ENCODE data around the gene RSPH1. TPM values are rescaled to one million over a fixed set of nuclear protein-coding genes. Genes with fewer than 3 reads are reported as not detected.

RSPH1 gene
- total RNA-seq, 6 experiments from 2014 or later = not detected

DNA sequence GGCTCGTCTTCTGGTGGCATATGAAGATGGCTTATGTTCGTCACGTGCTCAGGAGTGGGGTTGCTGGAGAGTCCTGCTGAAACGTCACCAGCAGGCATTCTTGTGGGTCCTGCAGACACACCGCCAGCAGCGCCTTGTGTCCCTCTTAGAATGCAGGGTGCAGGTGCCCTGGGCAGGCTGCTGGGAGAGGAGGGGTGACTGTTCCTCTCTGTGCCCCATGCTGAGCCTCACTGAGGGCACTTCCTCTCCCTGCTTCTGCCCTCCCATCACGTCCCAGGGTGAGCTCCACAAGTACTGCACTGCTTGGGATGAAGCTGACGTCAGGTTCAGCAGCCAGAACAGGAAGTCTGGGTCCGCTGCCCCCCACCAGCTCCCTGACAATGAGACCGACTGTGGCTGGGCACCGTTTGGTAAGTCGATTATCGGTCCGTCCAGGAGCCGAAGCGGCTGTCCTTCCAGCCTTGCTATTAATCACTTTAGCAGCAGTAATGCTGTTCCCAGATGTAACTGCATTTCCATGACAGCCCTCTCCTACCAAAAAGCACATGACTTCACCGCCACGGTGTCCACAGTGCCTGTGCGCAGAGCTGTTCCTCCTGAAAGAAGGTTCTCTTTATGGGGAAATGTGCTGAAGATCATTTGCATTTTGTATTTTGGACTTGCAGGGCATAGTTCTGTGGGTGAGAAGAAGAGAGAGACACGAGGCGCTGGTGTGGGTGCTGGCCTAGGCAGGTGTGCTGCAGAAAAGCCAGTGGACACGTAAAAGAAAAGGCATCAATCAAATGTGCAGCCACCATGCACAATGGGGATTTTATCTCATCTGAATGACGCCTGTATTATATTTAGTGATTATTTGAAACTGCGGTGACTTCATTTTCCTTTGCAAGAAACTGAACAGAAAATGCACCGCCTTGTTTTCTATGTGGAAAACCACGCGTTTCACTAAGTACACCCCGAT, 38.7 kb upstream of the RSPH1 start:
- H3K27me3 Mint-ChIP-seq (ENCODE audit: insufficient read depth) = peaks cover 2% of the 10 kb centered on the region
- H3K36me3 Mint-ChIP-seq (ENCODE audit: low read depth) = no peaks in the 10 kb centered on the region
- no peak for DNase-seq
- TF ChIP-seq, protein P1, sequence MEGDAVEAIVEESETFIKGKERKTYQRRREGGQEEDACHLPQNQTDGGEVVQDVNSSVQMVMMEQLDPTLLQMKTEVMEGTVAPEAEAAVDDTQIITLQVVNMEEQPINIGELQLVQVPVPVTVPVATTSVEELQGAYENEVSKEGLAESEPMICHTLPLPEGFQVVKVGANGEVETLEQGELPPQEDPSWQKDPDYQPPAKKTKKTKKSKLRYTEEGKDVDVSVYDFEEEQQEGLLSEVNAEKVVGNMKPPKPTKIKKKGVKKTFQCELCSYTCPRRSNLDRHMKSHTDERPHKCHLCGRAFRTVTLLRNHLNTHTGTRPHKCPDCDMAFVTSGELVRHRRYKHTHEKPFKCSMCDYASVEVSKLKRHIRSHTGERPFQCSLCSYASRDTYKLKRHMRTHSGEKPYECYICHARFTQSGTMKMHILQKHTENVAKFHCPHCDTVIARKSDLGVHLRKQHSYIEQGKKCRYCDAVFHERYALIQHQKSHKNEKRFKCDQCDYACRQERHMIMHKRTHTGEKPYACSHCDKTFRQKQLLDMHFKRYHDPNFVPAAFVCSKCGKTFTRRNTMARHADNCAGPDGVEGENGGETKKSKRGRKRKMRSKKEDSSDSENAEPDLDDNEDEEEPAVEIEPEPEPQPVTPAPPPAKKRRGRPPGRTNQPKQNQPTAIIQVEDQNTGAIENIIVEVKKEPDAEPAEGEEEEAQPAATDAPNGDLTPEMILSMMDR (IDR thresholded peaks at IDR 0.05) = no peak
- no peak overlapping the region for H3K4me3 Mint-ChIP-seq
- no peaks in the 10 kb centered on the region for H3K4me1 Mint-ChIP-seq (ENCODE audit: low read depth)
- no peak overlapping the region for H3K27ac Mint-ChIP-seq
- H3K9me3 Mint-ChIP-seq = peaks cover 8% of the 10 kb centered on the region

DNA sequence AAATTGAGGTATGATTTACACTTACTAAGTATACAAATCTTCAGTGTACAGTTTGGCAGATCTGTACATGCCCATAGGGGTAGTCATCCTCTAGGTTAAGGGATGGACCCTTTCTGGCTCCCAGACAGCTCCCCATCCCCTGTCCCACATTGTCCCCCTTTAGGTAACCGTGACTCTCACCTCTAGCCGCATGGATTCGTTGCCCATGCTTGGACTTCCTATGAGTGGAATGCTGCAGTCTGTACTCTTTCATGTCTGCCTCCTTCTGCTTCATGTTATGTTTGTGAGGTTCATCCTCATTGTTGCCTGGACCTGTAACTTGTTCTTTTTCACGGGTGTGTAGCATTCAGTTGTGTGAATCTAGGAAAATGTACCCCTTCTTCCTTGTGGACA, 37.9 kb upstream of the RSPH1 start:
- Mint-ChIP-seq H3K9me3 (peaks cover 12% of the 10 kb centered on the region), H3K4me3 (no peak overlapping the region), H3K36me3 (ENCODE audit: low read depth) (no peaks in the 10 kb centered on the region), H3K27me3 (ENCODE audit: insufficient read depth) (no peaks in the 10 kb centered on the region; the same call in 1 of the 2 replicates), H3K27ac (no peak overlapping the region), H3K4me1 (ENCODE audit: low read depth) (no peaks in the 10 kb centered on the region)
- DNase-seq = no peak
- TF ChIP-seq, protein P1 (IDR thresholded peaks at IDR 0.05) = no peak

DNA sequence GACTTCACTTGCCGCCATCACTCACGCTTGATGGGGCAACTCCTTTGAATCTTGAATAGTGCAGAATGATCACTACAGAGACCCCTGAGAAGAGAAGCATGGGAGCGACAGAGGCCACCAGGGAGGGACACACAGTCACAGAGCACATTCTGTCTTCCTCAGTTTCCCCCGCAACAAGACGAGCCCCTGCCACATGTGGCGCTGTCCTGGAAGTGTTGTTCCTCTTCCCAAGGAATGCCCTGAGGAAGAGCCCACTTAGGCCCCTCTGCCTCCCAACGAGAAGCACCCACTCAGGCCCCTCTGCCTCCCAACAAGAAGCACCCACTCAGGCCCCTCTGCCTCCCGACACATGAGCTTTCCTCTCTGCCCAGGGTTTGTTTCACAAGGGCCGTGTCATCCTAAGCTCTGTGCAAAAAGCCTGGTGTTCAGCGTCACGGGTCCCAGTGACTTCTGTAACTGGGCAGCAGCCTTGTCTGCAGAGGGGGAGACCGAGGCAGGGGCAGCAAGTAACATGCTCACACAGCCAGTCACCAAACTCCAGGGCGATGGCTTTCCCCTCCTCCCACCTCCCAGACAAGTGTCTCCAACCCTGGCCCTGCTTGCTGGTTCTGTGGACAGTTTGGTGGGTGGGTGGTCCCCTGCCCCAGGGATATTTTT, 37.4 kb upstream of the RSPH1 start:
- no peak overlapping the region for H3K27ac Mint-ChIP-seq
- H3K27me3 Mint-ChIP-seq (ENCODE audit: insufficient read depth) = no peaks in the 10 kb centered on the region; the same call in 1 of the 2 replicates
- no peaks in the 10 kb centered on the region for H3K36me3 Mint-ChIP-seq (ENCODE audit: low read depth)
- no peaks in the 10 kb centered on the region for H3K4me1 Mint-ChIP-seq (ENCODE audit: low read depth)
- peaks cover 12% of the 10 kb centered on the region for H3K9me3 Mint-ChIP-seq
- no peak overlapping the region for H3K4me3 Mint-ChIP-seq
- TF ChIP-seq, protein P1 (IDR thresholded peaks at IDR 0.05) = no peak
- no peak for DNase-seq

DNA sequence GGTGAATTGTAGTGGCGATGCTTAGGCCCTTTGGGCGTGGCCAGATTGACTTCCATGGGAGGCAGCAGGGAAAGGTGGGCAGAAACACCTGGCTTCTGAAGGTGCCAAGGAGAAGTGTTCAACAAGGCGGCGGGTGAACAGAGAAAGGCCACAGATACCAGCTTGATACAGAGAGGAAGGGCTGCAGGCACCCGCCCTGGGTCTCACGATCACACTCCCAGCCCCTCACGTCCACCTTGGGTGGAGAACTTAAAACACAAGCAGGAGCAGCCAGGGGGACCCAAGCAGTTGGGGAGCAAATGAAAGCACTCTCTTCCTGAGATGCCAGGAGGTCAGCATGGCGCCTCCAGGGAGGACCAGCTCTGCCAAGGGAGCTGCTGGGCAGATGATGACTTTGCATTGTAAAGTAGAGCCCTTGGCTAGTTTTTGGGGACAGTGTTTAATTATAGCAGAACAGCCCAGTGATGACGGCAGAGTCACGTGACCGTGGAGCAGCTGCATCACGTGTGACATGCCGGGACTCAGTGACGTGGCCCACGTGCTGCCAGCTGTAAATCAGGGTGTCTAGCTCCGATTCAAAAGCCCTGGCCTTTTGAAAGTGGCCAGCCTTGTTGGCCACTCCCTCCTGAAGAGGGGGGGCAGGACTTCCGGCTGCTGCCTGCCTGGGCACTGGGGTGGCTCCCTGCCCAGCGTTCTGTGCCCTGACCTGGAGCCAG, 36.6 kb upstream of the RSPH1 start:
- Mint-ChIP-seq H3K4me1 (ENCODE audit: low read depth) (no peaks in the 10 kb centered on the region), H3K27me3 (ENCODE audit: insufficient read depth) (peaks cover 3% of the 10 kb centered on the region; the same call in 1 of the 2 replicates), H3K36me3 (ENCODE audit: low read depth) (no peaks in the 10 kb centered on the region), H3K4me3 (no peak overlapping the region), H3K9me3 (peaks cover 12% of the 10 kb centered on the region), H3K27ac (no peak overlapping the region)
- TF ChIP-seq, protein P1 (IDR thresholded peaks at IDR 0.05) = no peak
- DNase-seq = no peak

DNA sequence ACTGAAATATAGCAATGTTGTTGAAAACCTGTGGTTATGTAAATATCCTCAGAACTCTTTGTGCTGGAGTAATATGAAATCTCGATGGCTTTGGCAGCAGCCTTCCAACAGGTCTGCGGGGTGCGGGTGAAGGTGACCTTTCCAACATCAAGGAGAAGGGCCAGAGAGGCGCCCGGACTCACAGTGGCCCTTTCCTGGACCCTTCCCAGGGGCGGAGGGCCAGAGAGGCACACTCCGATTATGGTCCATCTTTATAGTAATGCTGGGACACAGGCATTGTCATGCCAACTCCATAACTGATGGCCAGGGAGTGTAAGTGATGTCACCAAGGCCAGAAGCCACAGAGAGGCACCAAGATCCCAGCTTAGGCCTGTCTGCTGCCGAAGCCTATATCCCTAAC, 35.7 kb upstream of the RSPH1 start:
- no peaks in the 10 kb centered on the region for H3K36me3 Mint-ChIP-seq (ENCODE audit: low read depth)
- H3K27me3 Mint-ChIP-seq (ENCODE audit: insufficient read depth) = peaks cover 3% of the 10 kb centered on the region; the same call in 1 of the 2 replicates
- DNase-seq = no peak
- no peak overlapping the region for H3K27ac Mint-ChIP-seq
- H3K4me1 Mint-ChIP-seq (ENCODE audit: low read depth) = no peaks in the 10 kb centered on the region
- no peak overlapping the region for H3K4me3 Mint-ChIP-seq
- TF ChIP-seq, protein P1 (IDR thresholded peaks at IDR 0.05) = no peak
- peaks cover 12% of the 10 kb centered on the region for H3K9me3 Mint-ChIP-seq
